DOHH2 (cell line): ENCODE results near the gene CBFB.

Experiments
- CTCF ChIP-seq: fragments of 200-600 bp; sonication (generic); IDR thresholded peaks from one replicate; pipeline ENCODE4 v1.5.1; 2014; ENCODE audit warnings: antibody characterized with exemption, mild to moderate bottlenecking, low read depth, low read length; ENCODE audit not compliant: poor library complexity, severe bottlenecking
- EZH2phosphoT487 ChIP-seq: fragments of 200-600 bp; sonication (generic); IDR thresholded peaks from 2 replicates; pipeline ENCODE4 v1.6.1; 2017; ENCODE audit warnings: borderline replicate concordance, mild to moderate bottlenecking, antibody characterized with exemption, low read length, moderate library complexity, mixed read lengths

- TF ChIP-seq CTCF = no peak
- TF ChIP-seq EZH2phosphoT487 = no peak
Measured at GRCh38 chr16:67108489-67108888, 79.5 kb downstream of the CBFB start.
